OCI-LY7 (cell line): Measurements from ENCODE around the gene WDR4. TPM values are rescaled to one million over a fixed set of nuclear protein-coding genes. Genes with fewer than 3 reads are reported as not detected.

Experiments used
- BruUV-seq: library from RNA; stranded (reverse); fragments of 400-500 nt; replicated peaks from 2 replicates; lab custom pipeline; 2021; lab: Mats Ljungman, UMichigan
- CTCF ChIA-PET: fragments of 300-600 bp; sonication (Branson Sonifier 250); formaldehyde crosslinking; loops from one replicate; lab custom pipeline; 2022; ENCODE audit warnings: antibody characterized with exemption; ENCODE audit not compliant: unreplicated experiment; lab: Charles Lee
- POLR2A ChIA-PET: fragments of 300-600 bp; sonication (Branson Sonifier 250); formaldehyde crosslinking; loops from one replicate; lab custom pipeline; 2022; ENCODE audit warnings: antibody characterized with exemption; lab: Charles Lee
- DNase-seq: peaks from one replicate; pipeline ENCODE4 v3.0.0-alpha.2; 2015; ENCODE audit warnings: low spot score
- H2AFZ ChIP-seq: fragments of 200-600 bp; sonication (generic), shearing (Covaris generic); 2 replicates; pipeline ENCODE4 v1.6.1; 2014; ENCODE audit warnings: mild to moderate bottlenecking, antibody characterized with exemption, low read length, moderate library complexity
- H3K27ac ChIP-seq: fragments of 200-600 bp; sonication (generic); 2 replicates; pipeline ENCODE4 v1.5.1; 2014; ENCODE audit warnings: mixed run types, low read depth, mild to moderate bottlenecking, moderate library complexity, low read length, inconsistent platforms; ENCODE audit not compliant: poor library complexity, severe bottlenecking
- H3K36me3 ChIP-seq: fragments of 200-600 bp; sonication (generic); 2 replicates; pipeline ENCODE4 v1.6.1; 2014; ENCODE audit warnings: mild to moderate bottlenecking, antibody characterized with exemption, low read length, moderate library complexity, mixed read lengths; ENCODE audit not compliant: insufficient read depth
- H3K4me1 ChIP-seq: fragments of 200-600 bp; sonication (generic); 2 replicates; pipeline ENCODE4 v1.5.1; 2014; ENCODE audit warnings: mild to moderate bottlenecking, low read length; ENCODE audit not compliant: insufficient read depth, poor library complexity, severe bottlenecking
- H3K4me2 ChIP-seq: fragments of 200-600 bp; sonication (generic); 2 replicates; pipeline ENCODE4 v1.6.1; 2014; ENCODE audit warnings: mild to moderate bottlenecking, low read length
- H3K4me3 ChIP-seq: fragments of 200-600 bp; sonication (generic); 2 replicates; pipeline ENCODE4 v1.5.1; 2014; ENCODE audit warnings: mild to moderate bottlenecking, low read depth, low read length; ENCODE audit not compliant: poor library complexity, severe bottlenecking
- H3K79me2 ChIP-seq: fragments of 200-600 bp; sonication (generic); 2 replicates; pipeline ENCODE4 v1.6.1; 2016; ENCODE audit warnings: low read depth, mild to moderate bottlenecking, low read length, moderate library complexity, mixed read lengths; ENCODE audit not compliant: insufficient read depth
- H3K9me2 ChIP-seq: fragments of 200-600 bp; sonication (generic); 2 replicates; pipeline ENCODE4 v1.6.1; 2016; ENCODE audit warnings: mild to moderate bottlenecking, low read length, mixed read lengths; ENCODE audit not compliant: insufficient read depth
- H3K9me3 ChIP-seq: fragments of 200-600 bp; sonication (generic); 2 replicates; pipeline ENCODE4 v1.6.1; 2014; ENCODE audit warnings: mild to moderate bottlenecking, mixed run types, low read length, mixed read lengths
- H4K20me1 ChIP-seq: fragments of 200-600 bp; sonication (generic); 2 replicates; pipeline ENCODE4 v1.6.1; 2014; ENCODE audit warnings: mild to moderate bottlenecking, antibody characterized with exemption, low read length, moderate library complexity, mixed read lengths; ENCODE audit not compliant: insufficient read depth
- CTCF ChIP-seq: fragments of 200-600 bp; sonication (generic); conservative IDR thresholded peaks from 2 replicates; pipeline ENCODE4 v1.5.1; 2014; ENCODE audit warnings: mild to moderate bottlenecking, antibody characterized with exemption, low read length, moderate library complexity, mixed read lengths
- EZH2phosphoT487 ChIP-seq: fragments of 200-600 bp; sonication (generic); IDR thresholded peaks from 2 replicates; pipeline ENCODE4 v1.6.1; 2018; ENCODE audit warnings: low read depth, borderline replicate concordance, mild to moderate bottlenecking, mixed run types, antibody characterized with exemption, low read length, moderate library complexity, mixed read lengths
- intact Hi-C: fragments of 100-400 bp; cut with micrococcal nuclease; formaldehyde crosslinking; loops from one replicate; pipeline ENCODE4 v1.10.0; 2022; ENCODE audit not compliant: unreplicated experiment
- total RNA-seq, 2 experiments: library from RNA; depleted of rRNA in 1 of 2; stranded (reverse); fragments of >200 nt in 1 of 2; shearing (Covaris generic) in 1 of 2; gene quantifications; 2 replicates each; pipeline ENCODE4 v1.2.3, GENCODE V29; 2014 to 2022

Gene WDR4
- total RNA-seq, 2 experiments from 2014 or later = 45.7 to 73.8 TPM

DNA sequence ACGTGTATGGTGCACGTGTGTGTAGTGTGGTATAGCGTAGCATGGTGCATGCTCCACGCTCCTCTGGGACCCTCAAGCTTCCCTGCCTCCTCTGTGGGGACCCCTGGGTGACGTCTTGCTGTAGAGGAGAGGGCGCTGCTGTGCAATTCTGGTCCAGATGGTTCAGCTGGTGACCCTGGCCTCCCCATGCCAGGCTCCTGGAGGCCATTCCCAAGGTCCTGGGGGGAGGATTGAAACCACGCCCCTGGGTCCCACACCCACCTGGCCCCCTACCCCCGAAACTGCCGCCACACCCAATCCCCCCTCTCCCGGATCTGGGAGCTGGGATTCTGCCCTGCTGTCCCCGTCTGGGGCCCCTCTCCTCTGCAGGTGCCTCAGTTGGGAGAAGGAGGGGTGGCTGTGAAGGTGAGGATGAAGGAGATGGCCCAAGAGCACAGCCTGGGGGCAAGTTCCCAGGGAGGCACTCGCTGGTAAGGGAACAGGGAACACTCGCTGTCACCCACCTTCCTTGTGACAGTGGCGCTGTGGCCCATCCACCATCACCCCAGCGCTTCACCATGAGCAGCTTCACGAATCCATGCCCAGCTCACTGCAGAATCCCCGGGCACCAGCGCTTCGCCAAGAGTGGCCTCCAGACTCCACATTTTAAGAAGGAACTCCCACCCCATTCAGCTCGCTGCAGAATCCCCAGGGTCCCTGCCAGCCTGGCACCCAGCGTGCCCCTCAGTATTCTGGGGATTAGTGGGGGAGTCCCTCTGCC is 38.0 kb downstream of the WDR4 start:
- 0 out of 2 replicates have a peak, but pooled peaks cover 10% of the 10 kb centered on the region for H3K79me2 ChIP-seq
- POLR2A ChIA-PET = no interaction called here
- H3K4me3 ChIP-seq = no peak overlapping the region
- H3K4me1 ChIP-seq = no peaks in the 10 kb centered on the region
- no peak for DNase-seq
- no peak overlapping the region for H2AFZ ChIP-seq
- no peak overlapping the region for H3K4me2 ChIP-seq
- H3K9me3 ChIP-seq = no peaks in the 10 kb centered on the region
- no peaks in the 10 kb centered on the region for H3K9me2 ChIP-seq
- intact Hi-C loops = no loop called here
- no peak overlapping the region for H3K27ac ChIP-seq
- BruUV-seq = no TSS peak
- CTCF ChIA-PET = no interaction called here
- H4K20me1 ChIP-seq = peaks cover 8% of the 10 kb centered on the region; the same call in 1 of the 2 replicates
- TF ChIP-seq CTCF (no peak), EZH2phosphoT487 (no peak)
- peaks cover 74% of the 10 kb centered on the region for H3K36me3 ChIP-seq

DNA sequence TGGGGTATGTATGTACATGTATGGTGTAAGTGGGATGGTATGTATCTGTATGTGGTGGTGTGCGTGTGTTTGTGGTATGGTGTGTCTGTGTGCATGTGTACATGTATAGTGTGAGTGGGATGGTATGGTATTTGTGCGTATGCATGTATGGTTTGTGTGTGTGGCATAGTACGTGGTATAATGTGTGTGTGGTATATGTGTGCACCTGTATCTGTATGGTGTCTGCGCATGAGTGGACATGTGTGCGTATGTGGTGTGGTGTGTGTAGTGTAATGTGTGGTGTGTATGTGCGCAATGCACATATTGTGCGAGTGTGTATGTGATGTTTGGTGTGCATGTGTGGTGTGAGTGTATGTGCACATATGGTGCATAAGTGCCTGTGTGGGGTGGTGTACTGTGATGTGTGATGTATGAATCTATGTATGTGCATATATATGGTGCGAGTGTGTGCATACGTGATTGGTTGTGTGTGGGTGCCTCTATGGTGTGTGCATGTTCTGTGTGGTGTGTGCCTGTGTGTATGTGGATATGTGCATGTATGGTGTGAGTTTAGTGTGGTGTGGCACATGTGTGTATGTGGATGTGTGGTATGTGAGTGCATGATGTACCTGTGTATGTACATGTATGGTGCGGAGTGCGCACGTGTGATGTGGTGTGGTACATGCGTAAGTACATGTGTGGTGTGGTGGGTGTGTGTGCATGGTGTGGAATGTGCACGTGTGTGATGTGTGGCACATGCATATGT is 38.8 kb downstream of the WDR4 start:
- H3K36me3 ChIP-seq = peaks cover 66% of the 10 kb centered on the region
- intact Hi-C loops = no loop called here
- POLR2A ChIA-PET = no interaction called here
- no peak overlapping the region for H2AFZ ChIP-seq
- H3K9me2 ChIP-seq = no peaks in the 10 kb centered on the region
- H4K20me1 ChIP-seq = peaks cover 8% of the 10 kb centered on the region; the same call in 1 of the 2 replicates
- no peaks in the 10 kb centered on the region for H3K4me1 ChIP-seq
- CTCF ChIA-PET = no interaction called here
- no peak for TF ChIP-seq CTCF
- no peak for DNase-seq
- no peak overlapping the region for H3K4me3 ChIP-seq
- BruUV-seq = no TSS peak
- H3K79me2 ChIP-seq = 0 out of 2 replicates have a peak, but pooled peaks cover 10% of the 10 kb centered on the region
- H3K9me3 ChIP-seq = no peaks in the 10 kb centered on the region
- no peak overlapping the region for H3K27ac ChIP-seq
- H3K4me2 ChIP-seq = no peak overlapping the region
